ENCODE measurements around the gene MTHFD1L. TPM values are rescaled to one million over a fixed set of nuclear protein-coding genes. Genes with fewer than 3 reads are reported as not detected.

The MTHFD1L gene
- total and polyA plus RNA-seq, 2 of the 8 experiments (the other 6 are each of a cell fraction or from before 2014, with no cell fraction given), result 29.2 to 105 TPM

GRCh38 chr6:150826788-150827187 is 38.7 kb upstream of the MTHFD1L start:
- H4K5ac ChIP-seq (ENCODE audit: insufficient read length, low read depth, low read length), result no peak overlapping the region
- no peak overlapping the region for H2AK5ac ChIP-seq (ENCODE audit: low read depth, low read length)
- H3K18ac ChIP-seq (ENCODE audit: extremely low read depth, low read length), result no peak overlapping the region
- H3K4me1 ChIP-seq (replicated peaks in 1 of 4; ENCODE audit: control insufficient read depth in 3 of 4, insufficient read depth in 4 of 4, low read length in 3 of 4), result no peaks in the 10 kb centered on the region
- no peak overlapping the region for H3K4ac ChIP-seq (replicated peaks; ENCODE audit: insufficient read length, low read depth, low read length)
- no peak overlapping the region for H2BK5ac ChIP-seq (ENCODE audit: low read depth, low read length)
- H4K8ac ChIP-seq (ENCODE audit: extremely low read depth, insufficient read depth, low read length), result no peak overlapping the region
- DNase-seq (ENCODE audit: low read depth in 1 of 2, low spot score in 2 of 2) (no peak), FAIRE-seq (no peak)
- 88% methylated on average over 5 of the region's 5 CpGs; no CpG with 5 or more reads in 1 of the 2 experiments for WGBS, 2 experiments (ENCODE audit: extremely low coverage in 1 of 2, insufficient coverage in 1 of 2, insufficient read length in 1 of 2, insufficient replicate concordance in 2 of 2, low coverage in 1 of 2, low lambda C conversion rate in 2 of 2, missing lambda C conversion rate in 1 of 2)
- H2AFZ ChIP-seq (ENCODE audit: low read length), result no peak overlapping the region
- POLR2A ChIA-PET (ENCODE audit: partially characterized antibody), result no interaction called here
- no peaks in the 10 kb centered on the region for H3K79me2 ChIP-seq (ENCODE audit: control insufficient read depth in 1 of 2, insufficient read depth in 2 of 2, low read length in 2 of 2)
- H3K27ac ChIP-seq (ENCODE audit: low read depth, low read length), result no peak overlapping the region
- no peaks in the 10 kb centered on the region for H3K27me3 ChIP-seq (replicated peaks in 1 of 4; ENCODE audit: control insufficient read depth in 3 of 4, extremely low read depth in 1 of 4, insufficient read depth in 3 of 4, low read length in 3 of 4)
- H3K23ac ChIP-seq (ENCODE audit: insufficient read length), result no peak overlapping the region
- H4K91ac ChIP-seq (replicated peaks; ENCODE audit: insufficient read length, low read length), result no peak overlapping the region
- H3K4me2 ChIP-seq (ENCODE audit: insufficient read depth in 1 of 2, low read depth in 2 of 2, low read length in 2 of 2), result no peak overlapping the region
- H3K9me3 ChIP-seq (ENCODE audit: insufficient read depth in 2 of 2, low read depth in 1 of 2, low read length in 1 of 2), result no peaks in the 10 kb centered on the region
- no peaks in the 10 kb centered on the region for H3K79me1 ChIP-seq (ENCODE audit: low read depth, low read length)
- no peak overlapping the region for H2BK12ac ChIP-seq (ENCODE audit: low read depth, low read length)
- H3K9ac ChIP-seq (replicated peaks in 1 of 4; ENCODE audit: extremely low read depth in 1 of 4, low read depth in 3 of 4, low read length in 3 of 4), result no peak overlapping the region
- no peaks in the 10 kb centered on the region for H3K23me2 ChIP-seq (ENCODE audit: low read depth, low read length)
- no peaks in the 10 kb centered on the region for H3K36me3 ChIP-seq (ENCODE audit: control insufficient read depth in 2 of 4, insufficient read depth in 4 of 4, low read length in 3 of 4)
- H2BK20ac ChIP-seq (ENCODE audit: low read length), result no peak overlapping the region
- no peak overlapping the region for H3K56ac ChIP-seq (replicated peaks; ENCODE audit: insufficient read length, low read depth, low read length)
- no peak overlapping the region for H2BK120ac ChIP-seq (replicated peaks; ENCODE audit: low read depth, low read length)
- CTCF ChIA-PET (ENCODE audit: partially characterized antibody), result interaction anchor here (1.2 to 2.7 kb wide), 5 partner anchors 9 to 746 kb away, joined by 3 to 18 read pairs (median 4); no protein-coding TSS in a partner anchor
- no peak overlapping the region for H3K14ac ChIP-seq (ENCODE audit: insufficient read length)
- no peak overlapping the region for H2BK15ac ChIP-seq (ENCODE audit: low read length)
- no peaks in the 10 kb centered on the region for H4K20me1 ChIP-seq (replicated peaks in 1 of 2; ENCODE audit: control insufficient read depth in 1 of 2, insufficient read depth in 2 of 2, low read length in 2 of 2)
- H3K4me3 ChIP-seq (ENCODE audit: extremely low read depth in 1 of 4, insufficient read depth in 2 of 4, low read depth in 3 of 4, low read length in 4 of 4), result no peak overlapping the region
- TF ChIP-seq SIX5 (IDR thresholded peaks at IDR 0.05; ENCODE audit: low read depth, low read length) (no peak), RAD21 (IDR thresholded peaks at IDR 0.05 in 1 of 2, conservative IDR thresholded peaks at IDR 0.05 in 1 of 2; ENCODE audit: low read depth in 2 of 2, low read length in 2 of 2) (no peak), GTF2F1 (IDR thresholded peaks at IDR 0.05; ENCODE audit: borderline replicate concordance, low read depth, low read length) (no peak), YY1 (IDR thresholded peaks at IDR 0.05; ENCODE audit: low read depth, low read length) (no peak), SP4 (IDR thresholded peaks at IDR 0.05; ENCODE audit: low read length) (no peak), MAX (IDR thresholded peaks at IDR 0.05) (no peak), TAF1 (IDR thresholded peaks at IDR 0.05; ENCODE audit: low read depth, low read length) (no peak)

Measured in H1 (cell line).